KMS-11 (cell line): ENCODE measurements around the gene CNNM3.

Experiments used
- H2AFZ ChIP-seq: fragments of 200-600 bp; sonication (generic); 2 replicates; pipeline ENCODE4 v1.6.1; 2016; ENCODE audit warnings: antibody characterized with exemption, mixed run types, low read depth
- H3K27ac ChIP-seq: fragments of 200-600 bp; sonication (generic); 2 replicates; pipeline ENCODE4 v1.6.1; 2016; ENCODE audit warnings: mild to moderate bottlenecking, mixed run types
- H3K27me3 ChIP-seq: fragments of 200-600 bp; sonication (generic); 2 replicates; pipeline ENCODE4 v1.6.1; 2017; ENCODE audit warnings: mild to moderate bottlenecking, low read depth, mixed run types, moderate library complexity; ENCODE audit not compliant: insufficient read depth
- H3K36me3 ChIP-seq: fragments of 200-600 bp; sonication (generic); 2 replicates; pipeline ENCODE4 v1.6.1; 2017; ENCODE audit warnings: mild to moderate bottlenecking, mixed run types; ENCODE audit not compliant: insufficient read depth
- H3K4me1 ChIP-seq: fragments of 200-600 bp; sonication (generic); 2 replicates; pipeline ENCODE4 v1.6.1; 2016; ENCODE audit warnings: mild to moderate bottlenecking, low read depth, mixed run types; ENCODE audit not compliant: poor library complexity, severe bottlenecking
- H3K4me2 ChIP-seq: fragments of 200-600 bp; sonication (generic); 2 replicates; pipeline ENCODE4 v1.7.0; 2016; ENCODE audit warnings: mild to moderate bottlenecking, mixed run types
- H3K4me3 ChIP-seq: fragments of 200-600 bp; sonication (generic); IDR thresholded peaks from 2 replicates; pipeline ENCODE4 v1.6.1; 2017; ENCODE audit warnings: low read depth, low read length, mixed read lengths; ENCODE audit not compliant: insufficient read depth
- H3K79me2 ChIP-seq: fragments of 200-600 bp; sonication (generic); 2 replicates; pipeline ENCODE4 v1.6.1; 2016; ENCODE audit warnings: low read depth, mixed run types; ENCODE audit not compliant: insufficient read depth
- H3K9ac ChIP-seq: fragments of 200-600 bp; sonication (generic); 2 replicates; pipeline ENCODE4 v1.6.1; 2016; ENCODE audit warnings: mild to moderate bottlenecking, mixed run types
- H4K20me1 ChIP-seq: fragments of 200-600 bp; sonication (generic); 2 replicates; pipeline ENCODE4 v1.6.1; 2016; ENCODE audit warnings: mild to moderate bottlenecking, mixed run types; ENCODE audit not compliant: insufficient read depth
- TF ChIP-seq, protein P1 (sequence below): fragments of 200-600 bp; sonication (generic); conservative IDR thresholded peaks from 2 replicates; pipeline ENCODE4 v1.6.1; 2017; ENCODE audit warnings: low read depth, mild to moderate bottlenecking, antibody characterized with exemption, low read length, moderate library complexity, mixed read lengths

CNNM3 gene

DNA sequence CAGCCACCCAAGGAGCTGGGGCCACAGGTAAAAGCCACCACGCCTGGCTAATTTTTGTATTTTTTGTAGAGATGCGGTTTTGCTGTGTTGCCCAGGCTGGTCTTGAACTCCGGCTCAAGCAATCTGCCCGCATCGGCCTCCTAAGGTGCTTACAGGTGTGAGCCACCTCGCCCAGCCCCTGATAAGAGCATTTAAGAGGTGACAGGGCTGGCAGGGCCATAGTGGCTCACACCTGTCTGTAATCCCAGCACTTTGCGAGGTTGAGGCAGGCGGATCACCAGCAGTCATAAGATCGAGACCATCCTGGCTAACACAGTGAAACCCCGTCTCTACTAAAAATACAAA lies 9.0 kb upstream of the CNNM3 start:
- no peak overlapping the region for H3K4me3 ChIP-seq
- no peaks in the 10 kb centered on the region for H3K4me1 ChIP-seq
- no peak overlapping the region for H3K27ac ChIP-seq
- H3K9ac ChIP-seq: no peak overlapping the region
- H3K4me2 ChIP-seq: no peak overlapping the region
- no peaks in the 10 kb centered on the region for H3K27me3 ChIP-seq
- no peaks in the 10 kb centered on the region for H3K79me2 ChIP-seq
- no peaks in the 10 kb centered on the region for H4K20me1 ChIP-seq
- TF ChIP-seq, protein P1, sequence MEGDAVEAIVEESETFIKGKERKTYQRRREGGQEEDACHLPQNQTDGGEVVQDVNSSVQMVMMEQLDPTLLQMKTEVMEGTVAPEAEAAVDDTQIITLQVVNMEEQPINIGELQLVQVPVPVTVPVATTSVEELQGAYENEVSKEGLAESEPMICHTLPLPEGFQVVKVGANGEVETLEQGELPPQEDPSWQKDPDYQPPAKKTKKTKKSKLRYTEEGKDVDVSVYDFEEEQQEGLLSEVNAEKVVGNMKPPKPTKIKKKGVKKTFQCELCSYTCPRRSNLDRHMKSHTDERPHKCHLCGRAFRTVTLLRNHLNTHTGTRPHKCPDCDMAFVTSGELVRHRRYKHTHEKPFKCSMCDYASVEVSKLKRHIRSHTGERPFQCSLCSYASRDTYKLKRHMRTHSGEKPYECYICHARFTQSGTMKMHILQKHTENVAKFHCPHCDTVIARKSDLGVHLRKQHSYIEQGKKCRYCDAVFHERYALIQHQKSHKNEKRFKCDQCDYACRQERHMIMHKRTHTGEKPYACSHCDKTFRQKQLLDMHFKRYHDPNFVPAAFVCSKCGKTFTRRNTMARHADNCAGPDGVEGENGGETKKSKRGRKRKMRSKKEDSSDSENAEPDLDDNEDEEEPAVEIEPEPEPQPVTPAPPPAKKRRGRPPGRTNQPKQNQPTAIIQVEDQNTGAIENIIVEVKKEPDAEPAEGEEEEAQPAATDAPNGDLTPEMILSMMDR: no peak
- H3K36me3 ChIP-seq: no peaks in the 10 kb centered on the region
- no peak overlapping the region for H2AFZ ChIP-seq

GRCh38 chr2:96808176-96808837 lies 7.8 kb upstream of the CNNM3 start:
- Histone ChIP-seq H3K4me1 (no peaks in the 10 kb centered on the region), H3K4me2 (no peak overlapping the region), H3K9ac (no peak overlapping the region), H4K20me1 (no peaks in the 10 kb centered on the region), H2AFZ (no peak overlapping the region), H3K27me3 (no peaks in the 10 kb centered on the region), H3K36me3 (no peaks in the 10 kb centered on the region), H3K27ac (no peak overlapping the region), H3K79me2 (no peaks in the 10 kb centered on the region), H3K4me3 (no peak overlapping the region)
- TF ChIP-seq, protein P1: no peak

- H3K27ac ChIP-seq: no peak overlapping the region
- no peak overlapping the region for H2AFZ ChIP-seq
- no peak overlapping the region for H3K4me2 ChIP-seq
- H3K79me2 ChIP-seq: no peaks in the 10 kb centered on the region
- TF ChIP-seq, protein P1: no peak
- no peaks in the 10 kb centered on the region for H3K36me3 ChIP-seq
- H3K27me3 ChIP-seq: no peaks in the 10 kb centered on the region
- H4K20me1 ChIP-seq: no peaks in the 10 kb centered on the region
- H3K9ac ChIP-seq: no peak overlapping the region
- no peaks in the 10 kb centered on the region for H3K4me1 ChIP-seq
- no peak overlapping the region for H3K4me3 ChIP-seq
These were observed 6.7 kb upstream of the CNNM3 start for GRCh38 chr2:96809216-96809882.

- Histone ChIP-seq H3K4me1 (no peaks in the 10 kb centered on the region), H3K27me3 (no peaks in the 10 kb centered on the region), H3K36me3 (no peaks in the 10 kb centered on the region), H3K79me2 (no peaks in the 10 kb centered on the region), H3K4me3 (no peak overlapping the region), H3K4me2 (no peak overlapping the region), H2AFZ (no peak overlapping the region), H3K9ac (no peak overlapping the region), H3K27ac (no peak overlapping the region), H4K20me1 (no peaks in the 10 kb centered on the region)
- TF ChIP-seq, protein P1: no peak
These were observed 5.9 kb upstream of the CNNM3 start for GRCh38 chr2:96809951-96810782.
